Measurements from ENCODE around the gene PKIB. TPM values are rescaled to one million over a fixed set of nuclear protein-coding genes. Genes with fewer than 3 reads are reported as not detected.
A peak's percentile ranks its signal among the peaks of the same experiment; 100 is the strongest.
"Not testable (repeated sequence)": the region's sequence is repeated elsewhere in the genome, so short reads cannot be mapped to it uniquely, and the experiment has no call there.

Gene PKIB, protein sequence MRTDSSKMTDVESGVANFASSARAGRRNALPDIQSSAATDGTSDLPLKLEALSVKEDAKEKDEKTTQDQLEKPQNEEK
- total RNA-seq (2014; rRNA removed; shearing (Covaris generic)) = 62.9 and 64.9 TPM in 2 replicates

DNA sequence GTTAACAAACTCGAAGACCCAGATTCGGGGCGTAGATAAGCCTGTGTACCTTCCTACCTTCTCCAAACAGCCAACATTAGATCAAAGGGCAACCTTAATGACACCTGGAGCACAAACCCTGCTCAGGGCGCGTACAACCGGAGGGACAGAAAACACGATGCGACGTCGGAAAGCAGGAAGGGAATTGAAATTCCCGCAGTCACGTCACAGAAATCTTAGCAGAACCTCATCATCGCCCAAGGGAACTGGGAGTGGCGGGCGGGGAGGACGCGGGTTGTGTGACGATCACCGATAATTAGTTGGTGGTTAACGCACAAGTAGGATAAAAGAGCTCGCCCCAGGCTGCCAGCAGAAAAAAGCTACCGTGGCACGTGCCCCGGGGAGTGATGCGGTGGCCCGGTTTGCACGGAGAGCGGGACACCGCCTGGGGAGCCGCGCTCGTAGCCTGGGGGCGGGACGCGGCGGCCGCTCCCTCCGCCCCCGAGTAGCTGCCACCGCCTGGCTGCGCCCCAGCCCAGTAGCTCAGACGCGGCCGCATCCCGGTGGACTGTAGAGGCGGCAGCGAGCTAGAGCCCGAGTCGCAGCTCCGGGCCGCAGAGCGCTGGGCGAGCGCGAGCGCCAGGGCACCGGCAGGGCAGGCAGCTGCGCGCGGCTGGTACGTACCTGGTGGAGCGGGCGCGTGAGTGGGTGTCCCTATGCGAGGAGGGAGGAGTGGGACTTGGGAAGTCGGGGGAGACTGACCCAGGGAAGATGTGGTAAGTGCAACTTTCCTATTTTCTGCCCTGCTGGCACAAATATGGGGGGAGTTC lies at the start of gene PKIB:
PKIB (plus strand) TSS at position 525 of the 809 bp plus-strand sequence. CDS start 107,390 bp downstream, outside the sequence.
- Histone ChIP-seq H3K36me3 (replicated peaks; ENCODE audit: control insufficient read depth, insufficient read depth, low read length) (no peaks in the 10 kb centered on the region; the same call in 1 of the 2 replicates), H3K4me3 (ENCODE audit: insufficient read depth, low read depth, low read length) (peak within 1 kb of the TSS; percentile 48), H3K27me3 (ENCODE audit: control insufficient read depth, insufficient read depth, low read length) (peaks cover 11% of the 10 kb centered on the region)

DNA sequence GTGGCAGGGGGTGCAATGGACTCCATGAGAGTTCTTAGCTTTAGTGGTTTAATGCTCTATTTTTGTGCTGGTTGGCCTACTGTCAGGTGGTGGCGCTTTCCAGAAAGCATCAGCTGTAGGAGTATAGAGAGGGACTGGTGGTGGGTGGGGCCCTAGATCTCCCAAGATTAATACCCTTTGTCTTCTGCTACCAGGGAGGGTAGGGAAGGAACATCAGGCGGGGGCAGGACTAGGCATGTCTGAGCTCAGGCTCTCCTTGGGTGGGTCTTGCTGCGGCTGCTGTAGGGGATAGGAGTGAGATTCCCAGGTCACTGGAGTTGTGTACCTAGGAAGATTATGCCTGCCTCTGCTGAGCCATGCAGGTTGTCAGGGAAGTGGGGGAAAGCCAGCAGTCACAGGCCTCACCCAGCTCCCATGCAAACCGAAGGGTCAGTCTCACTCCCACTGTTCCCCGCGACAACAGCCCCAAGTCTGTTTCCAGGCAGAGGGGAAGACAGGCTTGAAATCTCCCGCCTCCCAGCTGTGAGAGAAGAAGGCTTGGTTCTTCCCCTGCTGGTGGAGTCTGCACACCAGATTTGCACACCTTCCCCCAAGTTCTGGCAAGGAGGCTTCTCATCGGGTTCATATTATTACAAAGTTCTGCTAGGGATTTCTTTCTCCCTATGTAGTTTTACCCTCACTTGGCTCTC lies 46.7 kb upstream of the PKIB start:
- Histone ChIP-seq H3K27me3 (ENCODE audit: control insufficient read depth, insufficient read depth, low read length) (no peaks in the 10 kb centered on the region), H3K4me3 (ENCODE audit: insufficient read depth, low read depth, low read length) (no peak overlapping the region), H3K36me3 (replicated peaks; ENCODE audit: control insufficient read depth, insufficient read depth, low read length) (no peaks in the 10 kb centered on the region)
- no peak for DNase-seq

More for the DNA sequence above, at the start of gene PKIB:
- peak; percentile 90 for DNase-seq

DNA sequence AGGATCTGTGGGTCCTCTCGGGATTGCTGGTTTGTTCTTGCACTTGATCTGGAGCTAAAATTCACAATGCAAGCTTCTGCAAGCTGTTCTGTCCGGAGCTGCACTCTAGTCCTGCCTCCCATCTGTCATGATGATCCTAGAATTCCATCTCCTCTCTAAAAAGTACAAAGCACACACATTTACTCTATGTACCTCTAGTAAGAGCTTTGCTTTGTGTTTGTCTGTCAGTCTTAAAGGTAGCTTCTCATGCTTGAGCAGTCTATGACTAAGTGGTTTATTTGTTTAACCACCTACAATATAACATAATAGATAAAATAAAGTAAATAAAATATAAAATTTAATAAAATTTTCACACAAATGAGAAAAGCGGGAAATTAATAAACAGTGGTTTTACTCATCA lies 46.0 kb upstream of the PKIB start:
- no peak overlapping the region for H3K4me3 ChIP-seq (ENCODE audit: insufficient read depth, low read depth, low read length)
- no peaks in the 10 kb centered on the region; the same call in 1 of the 2 replicates for H3K36me3 ChIP-seq (replicated peaks; ENCODE audit: control insufficient read depth, insufficient read depth, low read length)
- no peaks in the 10 kb centered on the region for H3K27me3 ChIP-seq (ENCODE audit: control insufficient read depth, insufficient read depth, low read length)
- DNase-seq = no peak

DNA sequence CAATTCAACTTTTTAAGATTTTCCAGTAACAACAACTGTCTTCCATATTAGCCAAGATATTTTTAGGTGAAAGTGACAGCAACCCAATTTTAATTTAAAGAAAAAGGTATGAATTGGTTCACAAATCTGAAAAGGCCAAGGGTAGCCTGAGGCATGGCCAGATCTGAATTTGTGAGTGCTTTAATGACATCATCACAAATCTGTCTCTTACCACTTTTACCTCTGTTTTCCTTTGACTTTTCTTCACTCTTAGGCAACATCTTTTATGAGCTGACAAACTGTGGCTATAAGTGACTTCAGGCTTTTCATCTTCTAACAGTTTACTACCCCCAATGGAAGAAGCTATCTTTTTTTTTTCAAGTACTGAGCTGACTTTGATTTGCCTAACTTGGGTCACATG lies 44.5 kb upstream of the PKIB start:
- H3K36me3 ChIP-seq (replicated peaks; ENCODE audit: control insufficient read depth, insufficient read depth, low read length) = no peaks in the 10 kb centered on the region; the same call in 1 of the 2 replicates
- no peak overlapping the region for H3K4me3 ChIP-seq (ENCODE audit: insufficient read depth, low read depth, low read length)
- DNase-seq = no peak
- H3K27me3 ChIP-seq (ENCODE audit: control insufficient read depth, insufficient read depth, low read length) = no peaks in the 10 kb centered on the region

DNA sequence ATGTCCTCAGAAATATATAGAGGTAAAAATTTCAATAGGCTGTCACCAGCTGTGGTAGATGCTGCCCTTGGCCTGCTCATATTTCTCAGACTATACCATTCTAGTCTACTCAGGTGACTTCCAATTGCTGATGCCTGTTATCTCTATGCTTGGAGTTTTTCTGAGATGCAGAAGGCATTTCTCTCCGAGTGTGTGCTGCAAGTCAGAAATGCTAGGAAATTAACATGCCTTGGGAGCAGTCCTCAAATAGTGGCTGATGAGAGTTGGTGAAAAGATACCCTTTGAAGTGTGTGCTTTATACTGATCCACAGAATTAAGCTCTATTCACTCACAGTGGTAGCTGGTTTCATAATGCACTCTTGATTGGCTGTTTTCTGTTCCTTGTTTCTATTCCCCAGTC lies 43.2 kb upstream of the PKIB start:
- no peaks in the 10 kb centered on the region for H3K27me3 ChIP-seq (ENCODE audit: control insufficient read depth, insufficient read depth, low read length)
- no peak for DNase-seq
- H3K4me3 ChIP-seq (ENCODE audit: insufficient read depth, low read depth, low read length) = no peak overlapping the region
- H3K36me3 ChIP-seq (replicated peaks; ENCODE audit: control insufficient read depth, insufficient read depth, low read length) = no peaks in the 10 kb centered on the region; the same call in 1 of the 2 replicates

DNA sequence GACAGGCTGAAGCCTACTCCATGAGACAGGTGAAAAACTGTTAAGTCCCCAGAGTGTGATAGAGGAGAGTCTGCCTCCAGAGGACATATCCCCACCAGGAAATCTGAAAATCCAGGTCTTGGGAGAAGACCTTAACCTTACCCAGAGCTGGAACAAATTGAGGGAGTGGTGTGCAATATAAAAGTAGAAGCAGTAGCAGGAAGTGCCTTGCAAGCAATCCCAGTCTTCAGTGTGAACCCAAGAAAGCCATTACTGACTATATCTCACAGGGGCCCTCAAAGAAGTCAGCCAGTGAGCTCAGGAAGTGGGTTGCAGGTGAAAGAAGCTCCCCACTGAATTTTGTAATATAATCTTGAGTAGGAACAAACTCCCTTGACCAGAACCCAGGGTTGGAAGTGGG lies 41.9 kb upstream of the PKIB start:
- Histone ChIP-seq H3K36me3 (replicated peaks; ENCODE audit: control insufficient read depth, insufficient read depth, low read length) (no peaks in the 10 kb centered on the region; the same call in 1 of the 2 replicates), H3K27me3 (ENCODE audit: control insufficient read depth, insufficient read depth, low read length) (no peaks in the 10 kb centered on the region), H3K4me3 (ENCODE audit: insufficient read depth, low read depth, low read length) (no peak overlapping the region)
- DNase-seq = no peak

DNA sequence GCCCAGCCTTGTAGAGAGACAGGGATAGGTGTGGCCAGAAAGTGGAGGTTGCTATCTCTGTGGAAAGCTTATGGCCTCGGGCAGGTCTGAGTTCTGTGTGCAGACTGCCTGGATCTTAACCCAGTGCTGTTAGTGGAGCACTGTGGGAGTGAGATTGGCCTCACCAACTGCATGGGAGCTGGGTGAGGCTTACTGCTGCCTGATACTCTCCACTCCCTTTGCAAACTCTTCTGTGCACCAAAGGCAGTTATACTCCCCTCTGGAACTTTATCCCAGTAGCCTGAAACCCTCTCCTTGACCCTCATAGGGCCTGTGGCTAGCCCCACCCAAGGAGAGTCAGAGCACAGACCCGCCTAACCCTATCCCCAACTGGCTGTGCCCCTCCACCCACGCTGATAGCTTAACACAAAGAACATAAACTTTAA lies 41.4 kb upstream of the PKIB start:
- Histone ChIP-seq H3K27me3 (ENCODE audit: control insufficient read depth, insufficient read depth, low read length) (no peaks in the 10 kb centered on the region), H3K36me3 (replicated peaks; ENCODE audit: control insufficient read depth, insufficient read depth, low read length) (no peaks in the 10 kb centered on the region; the same call in 1 of the 2 replicates), H3K4me3 (ENCODE audit: insufficient read depth, low read depth, low read length) (no peak overlapping the region)
- no peak for DNase-seq

DNA sequence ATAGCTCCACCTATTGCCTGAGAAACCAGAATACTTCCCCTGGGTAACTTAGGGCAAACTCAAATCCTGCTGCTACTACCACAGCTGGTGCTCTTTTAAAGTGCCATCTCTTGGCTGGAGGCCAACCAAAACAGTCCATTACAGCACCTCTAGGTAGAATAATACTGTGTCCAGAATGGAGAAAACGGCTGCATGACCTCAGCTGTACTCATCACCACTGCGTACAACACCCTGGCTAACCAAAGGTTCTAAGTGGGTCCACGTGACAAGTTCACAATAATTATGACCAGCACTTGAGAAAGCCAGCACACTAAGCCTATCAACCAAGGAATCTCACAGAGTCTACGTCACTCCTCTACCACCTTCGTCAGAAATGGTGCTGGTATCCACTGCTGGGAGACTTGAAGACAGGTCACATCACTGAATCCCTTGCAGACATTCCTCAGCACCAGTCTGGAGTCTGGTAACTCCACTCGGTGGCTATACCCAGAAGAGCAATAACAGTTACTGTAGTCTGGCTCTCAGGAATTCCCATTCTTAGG lies 40.9 kb upstream of the PKIB start:
- Histone ChIP-seq H3K36me3 (replicated peaks; ENCODE audit: control insufficient read depth, insufficient read depth, low read length) (no peaks in the 10 kb centered on the region; the same call in 1 of the 2 replicates), H3K27me3 (ENCODE audit: control insufficient read depth, insufficient read depth, low read length) (no peaks in the 10 kb centered on the region), H3K4me3 (ENCODE audit: insufficient read depth, low read depth, low read length) (no peak overlapping the region)
- no peak for DNase-seq

DNA sequence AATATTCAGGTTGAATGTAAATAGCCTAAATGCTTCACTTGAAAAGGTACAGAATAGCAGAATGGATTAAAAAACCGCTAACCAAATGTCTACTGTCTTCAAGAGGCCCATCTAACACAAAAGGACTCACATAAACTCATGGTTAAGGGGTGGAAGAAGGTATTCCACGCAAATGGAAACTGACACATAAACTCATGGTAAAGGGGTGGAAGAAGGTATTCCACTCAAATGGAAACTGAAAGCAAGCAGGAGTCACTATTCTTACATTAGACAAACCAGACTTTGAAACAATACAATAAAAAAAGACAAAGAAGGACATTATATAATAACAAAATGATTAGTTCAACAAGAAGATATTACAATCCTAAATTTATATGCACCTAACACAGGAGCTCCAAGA lies 38.3 kb upstream of the PKIB start:
- Histone ChIP-seq H3K36me3 (replicated peaks; ENCODE audit: control insufficient read depth, insufficient read depth, low read length) (no peaks in the 10 kb centered on the region; the same call in 1 of the 2 replicates), H3K27me3 (ENCODE audit: control insufficient read depth, insufficient read depth, low read length) (no peaks in the 10 kb centered on the region), H3K4me3 (ENCODE audit: insufficient read depth, low read depth, low read length) (no peak overlapping the region)
- DNase-seq = no peak

DNA sequence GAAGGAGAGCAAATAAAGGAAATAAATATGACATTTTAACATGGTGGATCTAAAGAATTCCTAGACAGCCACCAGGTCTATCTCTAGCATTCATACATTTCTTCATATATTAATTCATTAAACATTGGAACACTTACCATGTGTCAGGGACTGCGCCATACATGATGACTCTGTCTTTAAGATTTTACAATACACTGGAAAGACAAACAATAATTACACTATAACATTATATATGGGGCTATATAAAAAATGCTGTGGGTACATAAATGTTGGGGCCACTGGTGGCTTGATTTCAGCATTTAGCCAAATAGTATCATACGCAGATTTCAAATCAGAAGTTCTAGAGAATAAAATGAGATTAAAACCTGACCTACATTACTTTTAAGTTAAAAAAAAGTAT lies 33.3 kb upstream of the PKIB start:
- Histone ChIP-seq H3K4me3 (ENCODE audit: insufficient read depth, low read depth, low read length) (no peak overlapping the region), H3K36me3 (replicated peaks; ENCODE audit: control insufficient read depth, insufficient read depth, low read length) (peaks cover 2% of the 10 kb centered on the region; the same call in 1 of the 2 replicates), H3K27me3 (ENCODE audit: control insufficient read depth, insufficient read depth, low read length) (no peaks in the 10 kb centered on the region)
- DNase-seq = no peak

DNA sequence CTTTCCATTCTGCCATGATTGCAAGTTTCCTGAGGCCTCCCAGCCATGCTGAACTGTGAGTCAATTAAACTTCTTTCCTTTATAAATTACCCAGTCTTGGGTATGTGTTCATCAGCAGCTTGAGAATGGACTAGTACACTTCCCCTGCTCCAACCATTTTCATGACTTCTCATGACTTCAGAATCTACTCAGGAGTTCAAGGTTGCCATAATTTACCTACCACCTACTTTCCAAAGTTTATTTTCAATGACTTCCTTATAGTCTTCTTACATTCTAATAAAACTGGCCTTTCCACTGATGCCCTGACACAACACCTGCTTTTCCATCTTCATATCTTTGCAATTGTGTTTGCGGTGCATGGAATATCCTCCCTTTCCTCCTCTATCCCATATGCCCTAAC lies 31.2 kb upstream of the PKIB start:
- Histone ChIP-seq H3K36me3 (replicated peaks; ENCODE audit: control insufficient read depth, insufficient read depth, low read length) (peaks cover 2% of the 10 kb centered on the region; the same call in 1 of the 2 replicates), H3K27me3 (ENCODE audit: control insufficient read depth, insufficient read depth, low read length) (no peaks in the 10 kb centered on the region), H3K4me3 (ENCODE audit: insufficient read depth, low read depth, low read length) (no peak overlapping the region)
- no peak for DNase-seq

DNA sequence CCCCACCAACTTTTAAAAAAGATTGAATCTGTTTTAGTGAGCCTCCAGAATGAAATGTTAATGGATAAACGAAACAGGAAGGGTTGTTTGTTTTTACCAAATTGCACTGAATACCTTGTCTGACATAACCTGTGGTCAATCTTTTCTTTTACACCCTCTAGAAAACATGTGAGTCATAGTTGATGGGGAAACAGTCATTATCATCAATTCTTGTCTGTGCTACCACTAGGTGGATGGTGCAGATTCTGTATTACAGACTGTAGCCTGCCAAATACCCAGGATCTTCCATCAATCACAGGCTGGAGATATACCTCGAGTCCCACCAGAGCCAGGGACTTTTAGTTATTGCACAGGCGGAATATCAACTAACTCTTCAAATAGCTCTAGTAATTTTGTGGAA lies 29.5 kb upstream of the PKIB start:
- Histone ChIP-seq H3K36me3 (replicated peaks; ENCODE audit: control insufficient read depth, insufficient read depth, low read length) (peaks cover 2% of the 10 kb centered on the region), H3K27me3 (ENCODE audit: control insufficient read depth, insufficient read depth, low read length) (no peaks in the 10 kb centered on the region), H3K4me3 (ENCODE audit: insufficient read depth, low read depth, low read length) (no peak overlapping the region)
- DNase-seq = peak; percentile 10

DNA sequence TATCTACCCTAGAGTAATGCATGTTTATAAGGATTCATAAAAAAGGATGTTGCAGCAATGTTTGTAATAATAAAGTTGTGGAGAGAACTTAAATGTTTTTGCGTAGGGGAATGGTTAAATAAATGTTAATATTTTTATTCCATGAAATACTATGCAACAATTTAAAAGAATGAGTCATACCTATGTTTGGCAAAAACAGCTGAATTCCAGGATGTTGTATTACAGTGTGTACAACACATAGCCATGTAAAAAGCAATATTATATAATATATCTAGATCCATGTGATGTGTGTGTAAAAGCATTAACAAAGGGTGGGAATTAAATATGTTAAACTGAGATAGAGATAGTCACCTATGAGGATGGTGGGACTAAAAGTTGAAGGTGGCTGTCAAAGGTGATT lies 21.1 kb upstream of the PKIB start:
- Histone ChIP-seq H3K27me3 (ENCODE audit: control insufficient read depth, insufficient read depth, low read length) (no peaks in the 10 kb centered on the region), H3K4me3 (ENCODE audit: insufficient read depth, low read depth, low read length) (no peak overlapping the region), H3K36me3 (replicated peaks; ENCODE audit: control insufficient read depth, insufficient read depth, low read length) (peaks cover 1% of the 10 kb centered on the region)
- no peak for DNase-seq

DNA sequence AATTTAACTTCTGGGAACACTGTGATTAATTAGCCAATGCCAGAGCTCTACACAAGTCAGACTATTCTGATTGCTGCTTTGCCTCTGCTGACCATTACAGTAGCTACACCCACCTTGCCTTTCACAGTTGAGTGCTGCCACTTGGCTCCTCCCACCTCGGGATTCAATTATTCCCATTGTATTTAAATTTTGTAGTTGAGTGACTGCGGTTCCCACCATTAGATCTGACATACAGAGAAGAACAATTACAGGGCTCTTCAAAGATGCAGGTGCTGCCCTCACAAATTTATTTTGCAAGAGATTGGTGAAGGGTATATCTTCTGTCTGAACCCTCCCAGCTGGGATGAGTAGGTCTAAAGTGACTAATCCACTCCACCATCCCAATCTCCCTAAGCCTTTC lies 11.9 kb upstream of the PKIB start:
- not testable (repeated sequence) for H3K27me3 ChIP-seq (ENCODE audit: control insufficient read depth, insufficient read depth, low read length); H3K4me3 ChIP-seq (ENCODE audit: insufficient read depth, low read depth, low read length); DNase-seq; H3K36me3 ChIP-seq (replicated peaks; ENCODE audit: control insufficient read depth, insufficient read depth, low read length)

Data from H7 (cell line).